ENCODE measurements around the gene MSRB1. TPM values are rescaled to one million over a fixed set of nuclear protein-coding genes. Genes with fewer than 3 reads are reported as not detected.

Gene MSRB1
- total and polyA plus RNA-seq, 2 of the 13 experiments (the other 11 are each of a cell fraction or from before 2014, with no cell fraction given): 32.1 to 75.4 TPM

GRCh38 chr16:1929578-1930337 is 13.2 kb downstream of the MSRB1 start (continued):
- TF ChIP-seq, protein P1, sequence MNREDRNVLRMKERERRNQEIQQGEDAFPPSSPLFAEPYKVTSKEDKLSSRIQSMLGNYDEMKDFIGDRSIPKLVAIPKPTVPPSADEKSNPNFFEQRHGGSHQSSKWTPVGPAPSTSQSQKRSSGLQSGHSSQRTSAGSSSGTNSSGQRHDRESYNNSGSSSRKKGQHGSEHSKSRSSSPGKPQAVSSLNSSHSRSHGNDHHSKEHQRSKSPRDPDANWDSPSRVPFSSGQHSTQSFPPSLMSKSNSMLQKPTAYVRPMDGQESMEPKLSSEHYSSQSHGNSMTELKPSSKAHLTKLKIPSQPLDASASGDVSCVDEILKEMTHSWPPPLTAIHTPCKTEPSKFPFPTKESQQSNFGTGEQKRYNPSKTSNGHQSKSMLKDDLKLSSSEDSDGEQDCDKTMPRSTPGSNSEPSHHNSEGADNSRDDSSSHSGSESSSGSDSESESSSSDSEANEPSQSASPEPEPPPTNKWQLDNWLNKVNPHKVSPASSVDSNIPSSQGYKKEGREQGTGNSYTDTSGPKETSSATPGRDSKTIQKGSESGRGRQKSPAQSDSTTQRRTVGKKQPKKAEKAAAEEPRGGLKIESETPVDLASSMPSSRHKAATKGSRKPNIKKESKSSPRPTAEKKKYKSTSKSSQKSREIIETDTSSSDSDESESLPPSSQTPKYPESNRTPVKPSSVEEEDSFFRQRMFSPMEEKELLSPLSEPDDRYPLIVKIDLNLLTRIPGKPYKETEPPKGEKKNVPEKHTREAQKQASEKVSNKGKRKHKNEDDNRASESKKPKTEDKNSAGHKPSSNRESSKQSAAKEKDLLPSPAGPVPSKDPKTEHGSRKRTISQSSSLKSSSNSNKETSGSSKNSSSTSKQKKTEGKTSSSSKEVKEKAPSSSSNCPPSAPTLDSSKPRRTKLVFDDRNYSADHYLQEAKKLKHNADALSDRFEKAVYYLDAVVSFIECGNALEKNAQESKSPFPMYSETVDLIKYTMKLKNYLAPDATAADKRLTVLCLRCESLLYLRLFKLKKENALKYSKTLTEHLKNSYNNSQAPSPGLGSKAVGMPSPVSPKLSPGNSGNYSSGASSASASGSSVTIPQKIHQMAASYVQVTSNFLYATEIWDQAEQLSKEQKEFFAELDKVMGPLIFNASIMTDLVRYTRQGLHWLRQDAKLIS (CRISPR knock-in tag; IDR thresholded peaks at IDR 0.05): no peak
- TF ChIP-seq CEBPB (IDR thresholded peaks at IDR 0.05; ENCODE audit: borderline replicate concordance, low read depth, low read length): no peak
- TF ChIP-seq ZNF747 (CRISPR knock-in tag; IDR thresholded peaks at IDR 0.05; ENCODE audit: borderline replicate concordance): peak; percentile 75; the same call in 1 of the 2 replicates
- TF ChIP-seq MXD3 (CRISPR knock-in tag; IDR thresholded peaks at IDR 0.05): peak; percentile 49; the same call in 1 of the 2 replicates
- TF ChIP-seq ZNF101 (CRISPR knock-in tag; IDR thresholded peaks at IDR 0.05; ENCODE audit: borderline replicate concordance, low read depth): no peak
- peak; percentile 80; the same call in 1 of the 2 replicates for TF ChIP-seq ZNF724P (CRISPR knock-in tag; IDR thresholded peaks at IDR 0.05; ENCODE audit: borderline replicate concordance)
- TF ChIP-seq, protein P2, sequence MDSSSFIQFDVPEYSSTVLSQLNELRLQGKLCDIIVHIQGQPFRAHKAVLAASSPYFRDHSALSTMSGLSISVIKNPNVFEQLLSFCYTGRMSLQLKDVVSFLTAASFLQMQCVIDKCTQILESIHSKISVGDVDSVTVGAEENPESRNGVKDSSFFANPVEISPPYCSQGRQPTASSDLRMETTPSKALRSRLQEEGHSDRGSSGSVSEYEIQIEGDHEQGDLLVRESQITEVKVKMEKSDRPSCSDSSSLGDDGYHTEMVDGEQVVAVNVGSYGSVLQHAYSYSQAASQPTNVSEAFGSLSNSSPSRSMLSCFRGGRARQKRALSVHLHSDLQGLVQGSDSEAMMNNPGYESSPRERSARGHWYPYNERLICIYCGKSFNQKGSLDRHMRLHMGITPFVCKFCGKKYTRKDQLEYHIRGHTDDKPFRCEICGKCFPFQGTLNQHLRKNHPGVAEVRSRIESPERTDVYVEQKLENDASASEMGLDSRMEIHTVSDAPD (CRISPR knock-in tag; IDR thresholded peaks at IDR 0.05): no peak
- TF ChIP-seq, protein P3, sequence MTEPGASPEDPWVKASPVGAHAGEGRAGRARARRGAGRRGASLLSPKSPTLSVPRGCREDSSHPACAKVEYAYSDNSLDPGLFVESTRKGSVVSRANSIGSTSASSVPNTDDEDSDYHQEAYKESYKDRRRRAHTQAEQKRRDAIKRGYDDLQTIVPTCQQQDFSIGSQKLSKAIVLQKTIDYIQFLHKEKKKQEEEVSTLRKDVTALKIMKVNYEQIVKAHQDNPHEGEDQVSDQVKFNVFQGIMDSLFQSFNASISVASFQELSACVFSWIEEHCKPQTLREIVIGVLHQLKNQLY (CRISPR knock-in tag; IDR thresholded peaks at IDR 0.05): no peak
- TF ChIP-seq SP1 (IDR thresholded peaks at IDR 0.05): no peak
- peak; percentile 54; the same call in 1 of the 2 replicates for TF ChIP-seq SP1 (CRISPR knock-in tag; IDR thresholded peaks at IDR 0.05)
- no peak for TF ChIP-seq ATF7 (IDR thresholded peaks at IDR 0.05)
- no peak for TF ChIP-seq ATF7 (CRISPR knock-in tag; IDR thresholded peaks at IDR 0.05)
- TF ChIP-seq ZNF513 (CRISPR knock-in tag; conservative IDR thresholded peaks at IDR 0.05): no peak; the same call in 1 of the 2 replicates
- TF ChIP-seq, protein P4, sequence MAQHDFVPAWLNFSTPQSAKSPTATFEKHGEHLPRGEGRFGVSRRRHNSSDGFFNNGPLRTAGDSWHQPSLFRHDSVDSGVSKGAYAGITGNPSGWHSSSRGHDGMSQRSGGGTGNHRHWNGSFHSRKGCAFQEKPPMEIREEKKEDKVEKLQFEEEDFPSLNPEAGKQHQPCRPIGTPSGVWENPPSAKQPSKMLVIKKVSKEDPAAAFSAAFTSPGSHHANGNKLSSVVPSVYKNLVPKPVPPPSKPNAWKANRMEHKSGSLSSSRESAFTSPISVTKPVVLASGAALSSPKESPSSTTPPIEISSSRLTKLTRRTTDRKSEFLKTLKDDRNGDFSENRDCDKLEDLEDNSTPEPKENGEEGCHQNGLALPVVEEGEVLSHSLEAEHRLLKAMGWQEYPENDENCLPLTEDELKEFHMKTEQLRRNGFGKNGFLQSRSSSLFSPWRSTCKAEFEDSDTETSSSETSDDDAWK (CRISPR knock-in tag; IDR thresholded peaks at IDR 0.05): no peak
- TF ChIP-seq NFE2L2 (IDR thresholded peaks at IDR 0.05; ENCODE audit: low read length): no peak
- peak; percentile 70; the same call in 1 of the 2 replicates for TF ChIP-seq ZNF557 (CRISPR knock-in tag; IDR thresholded peaks at IDR 0.05)
- TF ChIP-seq, protein P5, sequence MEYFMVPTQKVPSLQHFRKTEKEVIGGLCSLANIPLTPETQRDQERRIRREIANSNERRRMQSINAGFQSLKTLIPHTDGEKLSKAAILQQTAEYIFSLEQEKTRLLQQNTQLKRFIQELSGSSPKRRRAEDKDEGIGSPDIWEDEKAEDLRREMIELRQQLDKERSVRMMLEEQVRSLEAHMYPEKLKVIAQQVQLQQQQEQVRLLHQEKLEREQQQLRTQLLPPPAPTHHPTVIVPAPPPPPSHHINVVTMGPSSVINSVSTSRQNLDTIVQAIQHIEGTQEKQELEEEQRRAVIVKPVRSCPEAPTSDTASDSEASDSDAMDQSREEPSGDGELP (IDR thresholded peaks at IDR 0.05; ENCODE audit: borderline replicate concordance, low read depth): no peak
- TF ChIP-seq HOXD1 (CRISPR knock-in tag; IDR thresholded peaks at IDR 0.05): no peak; the same call in 1 of the 2 replicates
- no peak for TF ChIP-seq STAT5B (CRISPR knock-in tag; IDR thresholded peaks at IDR 0.05)

All from HepG2 (cell line).